OCI-LY3 (cell line): ENCODE results near the gene BEND7.

Experiments
- CTCF ChIP-seq: fragments of 200-600, 300-600 bp; sonication (generic); IDR thresholded peaks from 2 replicates; pipeline ENCODE4 v1.5.1; 2014; ENCODE audit warnings: antibody characterized with exemption, low read length, low read depth
- EZH2phosphoT487 ChIP-seq: fragments of 200-600 bp; shearing (Covaris generic); IDR thresholded peaks from 2 replicates; pipeline ENCODE4 v1.6.1; 2018; ENCODE audit warnings: antibody characterized with exemption, mixed run types, low read depth

GRCh38 chr10:13518076-13518692 lies 10.6 kb downstream of the BEND7 start:
- TF ChIP-seq CTCF (peak; percentile 36), EZH2phosphoT487 (no peak)
